ENCODE measurements around the gene OTOS. TPM values are rescaled to one million over a fixed set of nuclear protein-coding genes. Genes with fewer than 3 reads are reported as not detected.

OTOS gene
- total RNA-seq, 1 donor from 2014 or later, result not detected

DNA sequence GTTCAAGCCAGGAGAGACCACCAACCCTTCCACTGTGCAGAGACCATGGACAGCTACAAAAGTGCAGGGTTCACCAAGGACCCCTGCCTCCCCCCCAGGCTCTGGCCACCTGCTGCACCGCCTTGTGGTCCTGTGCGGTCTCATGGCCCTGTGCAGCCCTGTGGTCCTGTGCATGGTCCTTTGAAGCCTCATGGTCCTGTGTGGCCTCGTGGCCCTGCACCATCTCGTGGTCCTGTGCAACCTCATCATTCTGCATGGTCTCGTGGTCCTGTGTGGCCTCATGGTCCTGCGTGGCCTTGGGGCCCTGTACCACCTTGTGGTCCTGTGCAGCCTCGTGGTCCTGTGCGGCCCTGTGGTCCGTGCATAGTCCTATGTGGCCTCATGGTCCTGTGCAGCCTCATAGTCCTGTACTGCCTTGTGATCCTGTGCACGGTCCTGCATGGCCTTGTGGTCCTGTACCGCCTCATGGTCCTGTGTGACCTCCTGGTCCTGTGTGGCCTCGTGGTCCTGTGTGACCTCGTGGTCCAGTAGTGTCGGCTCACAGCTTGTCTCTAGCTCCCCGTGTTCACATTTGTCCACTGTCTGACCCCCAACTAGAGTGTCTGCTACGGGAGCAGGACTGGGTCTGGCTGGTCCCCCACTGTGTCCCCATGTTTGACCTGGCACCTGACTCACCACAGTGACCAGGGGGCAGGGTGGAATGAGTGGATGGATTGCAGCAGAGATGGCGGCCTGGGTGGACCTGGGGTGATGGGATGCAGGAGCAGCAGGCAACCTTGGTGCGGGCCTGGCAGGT lies 20.0 kb upstream of the OTOS start:
- no peak overlapping the region for H3K4me3 Mint-ChIP-seq
- H3K9me3 Mint-ChIP-seq, result no peaks in the 10 kb centered on the region
- H3K27me3 Mint-ChIP-seq (ENCODE audit: low read depth), result no peaks in the 10 kb centered on the region
- H3K27ac Mint-ChIP-seq (ENCODE audit: unreplicated experiment), result peak overlapping the region; percentile 27
- DNase-seq (ENCODE audit: low read depth, low spot score), result no peak
- H3K4me1 Mint-ChIP-seq, result peaks cover 8% of the 10 kb centered on the region
- TF ChIP-seq, protein P1, sequence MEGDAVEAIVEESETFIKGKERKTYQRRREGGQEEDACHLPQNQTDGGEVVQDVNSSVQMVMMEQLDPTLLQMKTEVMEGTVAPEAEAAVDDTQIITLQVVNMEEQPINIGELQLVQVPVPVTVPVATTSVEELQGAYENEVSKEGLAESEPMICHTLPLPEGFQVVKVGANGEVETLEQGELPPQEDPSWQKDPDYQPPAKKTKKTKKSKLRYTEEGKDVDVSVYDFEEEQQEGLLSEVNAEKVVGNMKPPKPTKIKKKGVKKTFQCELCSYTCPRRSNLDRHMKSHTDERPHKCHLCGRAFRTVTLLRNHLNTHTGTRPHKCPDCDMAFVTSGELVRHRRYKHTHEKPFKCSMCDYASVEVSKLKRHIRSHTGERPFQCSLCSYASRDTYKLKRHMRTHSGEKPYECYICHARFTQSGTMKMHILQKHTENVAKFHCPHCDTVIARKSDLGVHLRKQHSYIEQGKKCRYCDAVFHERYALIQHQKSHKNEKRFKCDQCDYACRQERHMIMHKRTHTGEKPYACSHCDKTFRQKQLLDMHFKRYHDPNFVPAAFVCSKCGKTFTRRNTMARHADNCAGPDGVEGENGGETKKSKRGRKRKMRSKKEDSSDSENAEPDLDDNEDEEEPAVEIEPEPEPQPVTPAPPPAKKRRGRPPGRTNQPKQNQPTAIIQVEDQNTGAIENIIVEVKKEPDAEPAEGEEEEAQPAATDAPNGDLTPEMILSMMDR (conservative IDR thresholded peaks at IDR 0.05), result no peak
- no peaks in the 10 kb centered on the region for H3K36me3 Mint-ChIP-seq (ENCODE audit: low read depth)

DNA sequence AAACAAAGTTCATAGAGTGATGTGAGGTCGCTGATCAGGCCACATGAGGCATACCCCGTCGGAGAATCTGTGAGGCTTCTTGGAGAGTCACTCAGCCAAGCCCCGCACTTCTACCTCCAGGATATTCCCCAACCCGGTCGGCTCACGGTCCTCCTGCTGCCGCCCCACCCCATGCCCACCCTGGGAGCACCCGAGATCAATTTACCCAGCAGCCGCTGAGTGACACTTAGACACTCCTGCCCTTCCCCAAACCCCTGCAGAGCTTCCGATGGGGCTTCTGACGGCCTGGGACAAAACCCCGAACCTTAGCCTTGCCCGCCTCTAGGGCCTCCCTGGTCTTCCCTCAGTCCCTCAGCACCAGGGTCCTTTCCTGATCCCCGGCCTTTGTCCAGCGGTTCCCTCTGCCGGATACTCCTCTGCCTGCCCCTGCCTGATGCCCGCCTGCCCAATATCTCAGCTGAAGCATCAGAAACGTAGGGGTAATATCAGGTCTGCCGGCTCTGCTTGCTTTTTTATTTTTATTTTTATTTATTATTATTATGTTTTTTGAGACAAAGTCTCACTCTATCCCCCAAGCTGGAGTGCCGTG lies 18.9 kb upstream of the OTOS start:
- no peaks in the 10 kb centered on the region for H3K27me3 Mint-ChIP-seq (ENCODE audit: low read depth)
- no peaks in the 10 kb centered on the region for H3K9me3 Mint-ChIP-seq
- no peak overlapping the region for H3K4me3 Mint-ChIP-seq
- TF ChIP-seq, protein P1 (conservative IDR thresholded peaks at IDR 0.05), result no peak
- H3K4me1 Mint-ChIP-seq, result peaks cover 16% of the 10 kb centered on the region
- no peak for DNase-seq (ENCODE audit: low read depth, low spot score)
- H3K36me3 Mint-ChIP-seq (ENCODE audit: low read depth), result no peaks in the 10 kb centered on the region
- H3K27ac Mint-ChIP-seq (ENCODE audit: unreplicated experiment), result no peak overlapping the region

DNA sequence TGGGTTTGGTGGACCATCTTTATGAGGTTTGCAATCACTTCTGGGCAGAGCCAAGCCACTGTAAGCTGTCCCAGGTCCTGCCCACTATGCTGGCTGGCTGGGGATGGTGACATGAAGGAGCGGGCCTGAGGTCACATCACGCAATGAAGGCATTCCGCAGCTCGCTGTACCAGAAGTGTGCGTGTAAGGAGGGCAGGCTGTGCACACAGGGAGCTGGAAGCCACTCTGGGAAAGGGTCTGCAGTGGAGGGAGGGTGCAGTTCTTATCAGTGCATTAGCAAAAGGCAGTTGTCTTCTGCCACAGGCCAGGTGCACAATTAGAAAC lies 16.7 kb upstream of the OTOS start:
- H3K27me3 Mint-ChIP-seq (ENCODE audit: low read depth), result peaks cover 9% of the 10 kb centered on the region
- peaks cover 18% of the 10 kb centered on the region for H3K4me1 Mint-ChIP-seq
- no peak overlapping the region for H3K4me3 Mint-ChIP-seq
- no peak for DNase-seq (ENCODE audit: low read depth, low spot score)
- peaks cover 2% of the 10 kb centered on the region for H3K9me3 Mint-ChIP-seq
- no peaks in the 10 kb centered on the region for H3K36me3 Mint-ChIP-seq (ENCODE audit: low read depth)
- TF ChIP-seq, protein P1 (conservative IDR thresholded peaks at IDR 0.05), result no peak
- no peak overlapping the region for H3K27ac Mint-ChIP-seq (ENCODE audit: unreplicated experiment)

DNA sequence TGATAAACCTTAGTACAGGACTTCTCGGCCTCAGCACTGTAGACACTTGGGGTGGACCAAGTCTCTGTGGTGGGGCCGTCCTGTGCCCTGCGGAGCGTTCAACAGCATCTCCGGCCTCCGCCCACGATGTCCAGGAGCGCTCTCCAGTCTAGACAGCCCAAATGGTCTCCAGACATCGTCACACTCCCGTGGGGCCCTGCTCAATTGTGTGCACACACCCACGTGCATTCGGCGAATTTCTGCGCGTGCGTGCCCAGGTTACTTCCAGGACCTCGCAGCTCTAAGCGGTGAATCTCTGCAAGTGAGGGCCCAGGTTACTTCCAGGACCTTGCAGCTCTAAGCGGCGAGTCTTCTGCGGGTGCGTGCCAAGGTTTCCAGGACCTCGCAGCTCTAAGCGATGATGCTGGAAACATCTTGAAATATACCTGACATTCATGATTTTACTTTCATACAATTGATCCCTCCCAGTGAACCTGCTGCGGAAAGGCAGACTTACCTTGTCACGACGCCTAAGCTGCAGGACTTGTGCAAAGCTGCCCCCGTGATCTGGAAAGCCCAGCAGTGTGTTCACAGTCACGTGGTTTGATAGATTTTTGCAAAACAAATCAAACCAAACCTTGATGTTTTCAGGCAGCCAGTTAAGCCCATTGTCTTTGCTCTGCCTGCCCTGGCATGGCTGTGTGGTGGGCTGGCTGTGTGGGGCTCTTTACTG lies 16.1 kb upstream of the OTOS start:
- H3K4me3 Mint-ChIP-seq, result no peak overlapping the region

GRCh38 chr2:240155745-240156390 lies 15.4 kb upstream of the OTOS start:
- Mint-ChIP-seq H3K4me3 (no peak overlapping the region), H3K27ac (ENCODE audit: unreplicated experiment) (no peak overlapping the region), H3K4me1 (peaks cover 18% of the 10 kb centered on the region), H3K36me3 (ENCODE audit: low read depth) (no peaks in the 10 kb centered on the region), H3K9me3 (peaks cover 2% of the 10 kb centered on the region), H3K27me3 (ENCODE audit: low read depth) (peaks cover 16% of the 10 kb centered on the region)
- TF ChIP-seq, protein P1 (conservative IDR thresholded peaks at IDR 0.05), result no peak
- DNase-seq (ENCODE audit: low read depth, low spot score), result no peak

More for the DNA sequence above, 16.1 kb upstream of the OTOS start:
- DNase-seq (ENCODE audit: low read depth, low spot score), result no peak
- Mint-ChIP-seq H3K27me3 (ENCODE audit: low read depth) (peaks cover 14% of the 10 kb centered on the region), H3K36me3 (ENCODE audit: low read depth) (no peaks in the 10 kb centered on the region), H3K4me1 (peaks cover 18% of the 10 kb centered on the region), H3K9me3 (peaks cover 2% of the 10 kb centered on the region), H3K27ac (ENCODE audit: unreplicated experiment) (no peak overlapping the region)
- TF ChIP-seq, protein P1 (conservative IDR thresholded peaks at IDR 0.05), result no peak

Measured in neural crest cell (in vitro differentiated cells).